ENCODE measurements around the gene HMGN4. TPM values are rescaled to one million over a fixed set of nuclear protein-coding genes. Genes with fewer than 3 reads are reported as not detected.

The HMGN4 gene
- total and polyA plus RNA-seq, 9 of the 15 experiments (the other 6 are each of a cell fraction or from before 2014, with no cell fraction given): 35.4 to 134 (median 94.1) TPM

- no peak for TF ChIP-seq HBP1 (CRISPR knock-in tag; IDR thresholded peaks at IDR 0.05)
- TF ChIP-seq AFF1 (IDR thresholded peaks at IDR 0.05; ENCODE audit: low read depth in 1 of 2, partially characterized antibody in 2 of 2): peak in 1 of 2 experiments; percentile 55
- TF ChIP-seq ZBTB5 (IDR thresholded peaks at IDR 0.05): peak; percentile 84
- TF ChIP-seq TAL1 (IDR thresholded peaks at IDR 0.05): no peak
- TF ChIP-seq ZNF121 (CRISPR knock-in tag; conservative IDR thresholded peaks at IDR 0.05): no peak
- no peak for TF ChIP-seq ZNF696 (CRISPR knock-in tag; conservative IDR thresholded peaks at IDR 0.05)
- TF ChIP-seq PPARD (CRISPR knock-in tag; IDR thresholded peaks at IDR 0.05): no peak
- no peak for TF ChIP-seq ZFPM2 (CRISPR knock-in tag; IDR thresholded peaks at IDR 0.05)
- TF ChIP-seq EGR1 (conservative IDR thresholded peaks at IDR 0.05): no peak
- peak in 1 of 2 experiments; percentile 12; a peak in 1 of 4 replicates for TF ChIP-seq MAZ (CRISPR knock-in tag; conservative IDR thresholded peaks at IDR 0.05 in 1 of 2, IDR thresholded peaks at IDR 0.05 in 1 of 2)
- no peak for TF ChIP-seq NCOA4 (IDR thresholded peaks at IDR 0.05; ENCODE audit: partially characterized antibody)
- no peak for TF ChIP-seq ASH1L (IDR thresholded peaks at IDR 0.05; ENCODE audit: borderline replicate concordance, low read depth, partially characterized antibody)
- TF ChIP-seq RB1 (IDR thresholded peaks at IDR 0.05; ENCODE audit: low read depth): peak; percentile 87
- TF ChIP-seq, protein P1, sequence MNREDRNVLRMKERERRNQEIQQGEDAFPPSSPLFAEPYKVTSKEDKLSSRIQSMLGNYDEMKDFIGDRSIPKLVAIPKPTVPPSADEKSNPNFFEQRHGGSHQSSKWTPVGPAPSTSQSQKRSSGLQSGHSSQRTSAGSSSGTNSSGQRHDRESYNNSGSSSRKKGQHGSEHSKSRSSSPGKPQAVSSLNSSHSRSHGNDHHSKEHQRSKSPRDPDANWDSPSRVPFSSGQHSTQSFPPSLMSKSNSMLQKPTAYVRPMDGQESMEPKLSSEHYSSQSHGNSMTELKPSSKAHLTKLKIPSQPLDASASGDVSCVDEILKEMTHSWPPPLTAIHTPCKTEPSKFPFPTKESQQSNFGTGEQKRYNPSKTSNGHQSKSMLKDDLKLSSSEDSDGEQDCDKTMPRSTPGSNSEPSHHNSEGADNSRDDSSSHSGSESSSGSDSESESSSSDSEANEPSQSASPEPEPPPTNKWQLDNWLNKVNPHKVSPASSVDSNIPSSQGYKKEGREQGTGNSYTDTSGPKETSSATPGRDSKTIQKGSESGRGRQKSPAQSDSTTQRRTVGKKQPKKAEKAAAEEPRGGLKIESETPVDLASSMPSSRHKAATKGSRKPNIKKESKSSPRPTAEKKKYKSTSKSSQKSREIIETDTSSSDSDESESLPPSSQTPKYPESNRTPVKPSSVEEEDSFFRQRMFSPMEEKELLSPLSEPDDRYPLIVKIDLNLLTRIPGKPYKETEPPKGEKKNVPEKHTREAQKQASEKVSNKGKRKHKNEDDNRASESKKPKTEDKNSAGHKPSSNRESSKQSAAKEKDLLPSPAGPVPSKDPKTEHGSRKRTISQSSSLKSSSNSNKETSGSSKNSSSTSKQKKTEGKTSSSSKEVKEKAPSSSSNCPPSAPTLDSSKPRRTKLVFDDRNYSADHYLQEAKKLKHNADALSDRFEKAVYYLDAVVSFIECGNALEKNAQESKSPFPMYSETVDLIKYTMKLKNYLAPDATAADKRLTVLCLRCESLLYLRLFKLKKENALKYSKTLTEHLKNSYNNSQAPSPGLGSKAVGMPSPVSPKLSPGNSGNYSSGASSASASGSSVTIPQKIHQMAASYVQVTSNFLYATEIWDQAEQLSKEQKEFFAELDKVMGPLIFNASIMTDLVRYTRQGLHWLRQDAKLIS (CRISPR knock-in tag; IDR thresholded peaks at IDR 0.05): no peak
- TF ChIP-seq TAF1 (IDR thresholded peaks at IDR 0.05; ENCODE audit: control insufficient read depth, extremely low read depth, insufficient read depth, low read length, severe bottlenecking): peak; percentile 35
Measured at GRCh38 chr6:26568601-26569432, 30.7 kb downstream of the HMGN4 start (continued).

Measured in K562 (cell line).